Uterus (tissue), 4 donors: ENCODE data around the gene DPM1. TPM values are rescaled to one million over a fixed set of nuclear protein-coding genes. Genes with fewer than 3 reads are reported as not detected.

Experiments
- DNase-seq, 2 donors: peaks; one replicate each; pipeline ENCODE4 v3.0.0-alpha.2; 2019 to 2020
- H3K27ac ChIP-seq, 2 donors: fragments of 200-600 bp; sonication (generic); 1 replicate in 1 of 2; 2 replicates in 1 of 2; pipeline ENCODE4 v1.5.1; 2016 to 2018
- H3K27me3 ChIP-seq, 2 donors: fragments of 200-600 bp; sonication (generic); one replicate each; pipeline ENCODE4 v1.5.1; 2018 to 2019; ENCODE audit warnings: control low read depth in 1 of 2
- H3K36me3 ChIP-seq, 2 donors: fragments of 200-600 bp; sonication (generic); one replicate each; pipeline ENCODE4 v1.5.1; 2019; ENCODE audit warnings: control low read depth in 1 of 2
- H3K4me1 ChIP-seq, 2 donors: fragments of 200-600 bp; sonication (generic); one replicate each; pipeline ENCODE4 v1.5.1; 2018 to 2019; ENCODE audit warnings: control low read depth in 1 of 2
- H3K4me3 ChIP-seq, 2 donors: fragments of 200-600 bp; sonication (generic); 1 replicate in 1 of 2; 2 replicates in 1 of 2; pipeline ENCODE4 v1.5.1; 2018 to 2019; ENCODE audit warnings: mild to moderate bottlenecking in 1 of 2
- H3K9me3 ChIP-seq, 2 donors: fragments of 200-600 bp; sonication (generic); one replicate each; pipeline ENCODE4 v1.5.1; 2019; ENCODE audit warnings: control low read depth in 1 of 2
- CTCF ChIP-seq, 4 experiments: fragments of 200-600 bp in 2 of 4; fragments of 450-650 bp in 2 of 4; sonication (generic) in 2 of 4; IDR thresholded peaks; one replicate each; pipeline ENCODE4 v1.5.1; 2016 to 2019; ENCODE audit warnings: antibody characterized with exemption in 4 of 4, mild to moderate bottlenecking in 2 of 4, moderate library complexity in 1 of 4
- POLR2A ChIP-seq, 2 donors: fragments of 450-650 bp; IDR thresholded peaks; one replicate each; pipeline ENCODE4 v1.6.1; 2016; ENCODE audit warnings: antibody characterized with exemption in 2 of 2, mild to moderate bottlenecking in 1 of 2, moderate library complexity in 1 of 2
- intact Hi-C: fragments of 100-400 bp; cut with DNase I; formaldehyde crosslinking; loops from one replicate; pipeline ENCODE4 v1.15.1; 2023; ENCODE audit warnings: low total_unique reads
- total RNA-seq, 4 donors: library from RNA; depleted of rRNA in 3 of 4; stranded (reverse); fragments of >200 nt in 3 of 4; gene quantifications; one replicate each; pipeline versions ENCODE4 v1.1.0 to v1.2.4, GENCODE V29; 2014 to 2023
- donor health status: DM: yes; HTN: yes; CAD: no.

Gene DPM1
- total RNA-seq, 4 donors from 2014 or later, result 40.4 to 128 (median 64.2) TPM

GRCh38 chr20:50900261-50900660, 58.1 kb downstream of the DPM1 start:
- Histone ChIP-seq H3K36me3 (no peaks in the 10 kb centered on the region), H3K27ac (no peak overlapping the region), H3K27me3 (no peaks in the 10 kb centered on the region), H3K9me3 (no peaks in the 10 kb centered on the region), H3K4me1 (no peaks in the 10 kb centered on the region), H3K4me3 (no peak overlapping the region)
- TF ChIP-seq POLR2A (IDR thresholded peaks at IDR 0.05) (no peak), CTCF (IDR thresholded peaks at IDR 0.05) (no peak)
- DNase-seq, result no peak
- intact Hi-C loops, result no loop called here

GRCh38 chr20:50898475-50898874, 59.9 kb downstream of the DPM1 start:
- H3K4me3 ChIP-seq, result no peak overlapping the region
- intact Hi-C loops, result no loop called here
- H3K36me3 ChIP-seq, result no peaks in the 10 kb centered on the region
- no peak for TF ChIP-seq POLR2A (IDR thresholded peaks at IDR 0.05)
- no peak for TF ChIP-seq CTCF (IDR thresholded peaks at IDR 0.05)
- H3K27ac ChIP-seq, result no peak overlapping the region
- no peaks in the 10 kb centered on the region for H3K9me3 ChIP-seq
- DNase-seq, result no peak
- no peaks in the 10 kb centered on the region for H3K27me3 ChIP-seq
- no peaks in the 10 kb centered on the region for H3K4me1 ChIP-seq

GRCh38 chr20:50895111-50895830, 63.1 kb downstream of the DPM1 start:
- H3K27ac ChIP-seq, result no peak overlapping the region
- intact Hi-C loops, result no loop called here
- H3K36me3 ChIP-seq, result no peaks in the 10 kb centered on the region
- TF ChIP-seq POLR2A (IDR thresholded peaks at IDR 0.05) (no peak), CTCF (IDR thresholded peaks at IDR 0.05) (no peak)
- H3K27me3 ChIP-seq, result no peaks in the 10 kb centered on the region
- DNase-seq, result no peak
- no peaks in the 10 kb centered on the region for H3K9me3 ChIP-seq
- H3K4me3 ChIP-seq, result no peak overlapping the region
- H3K4me1 ChIP-seq, result no peaks in the 10 kb centered on the region

GRCh38 chr20:50893620-50894019, 64.7 kb downstream of the DPM1 start:
- Histone ChIP-seq H3K36me3 (no peaks in the 10 kb centered on the region), H3K27ac (no peak overlapping the region), H3K27me3 (no peaks in the 10 kb centered on the region), H3K4me1 (no peaks in the 10 kb centered on the region), H3K4me3 (no peak overlapping the region), H3K9me3 (no peaks in the 10 kb centered on the region)
- intact Hi-C loops, result no loop called here
- DNase-seq, result no peak
- no peak for TF ChIP-seq POLR2A (IDR thresholded peaks at IDR 0.05)
- no peak for TF ChIP-seq CTCF (IDR thresholded peaks at IDR 0.05)

- H3K4me3 ChIP-seq, result no peak overlapping the region
- TF ChIP-seq POLR2A (IDR thresholded peaks at IDR 0.05) (no peak), CTCF (IDR thresholded peaks at IDR 0.05) (no peak)
- intact Hi-C loops, result no loop called here
- no peaks in the 10 kb centered on the region for H3K9me3 ChIP-seq
- DNase-seq, result no peak
- no peaks in the 10 kb centered on the region for H3K4me1 ChIP-seq
- H3K27ac ChIP-seq, result no peak overlapping the region
- H3K36me3 ChIP-seq, result no peaks in the 10 kb centered on the region
- no peaks in the 10 kb centered on the region for H3K27me3 ChIP-seq
Observed at GRCh38 chr20:50892394-50892793, 65.9 kb downstream of the DPM1 start.
